OCI-LY1 (cell line): Measurements from ENCODE around the gene FOXA3.

Experiments used
- H2AFZ ChIP-seq: fragments of 200-600 bp; sonication (generic), shearing (Covaris generic); 2 replicates; pipeline ENCODE4 v1.6.0; 2014; ENCODE audit warnings: antibody characterized with exemption, mild to moderate bottlenecking, low read length
- H3F3A ChIP-seq: fragments of 200-600 bp; sonication (generic), shearing (Covaris generic); 2 replicates; pipeline ENCODE4 v1.6.0; 2014; ENCODE audit warnings: mild to moderate bottlenecking, antibody characterized with exemption, low read length, moderate library complexity; ENCODE audit not compliant: insufficient read depth
- H3K27ac ChIP-seq: fragments of 200-600 bp; sonication (generic); 2 replicates; pipeline ENCODE4 v1.5.1; 2014; ENCODE audit warnings: low read length, mixed run types, mild to moderate bottlenecking, low read depth; ENCODE audit not compliant: poor library complexity, severe bottlenecking
- H3K27me3 ChIP-seq: fragments of 200-600 bp; sonication (generic); 2 replicates; pipeline ENCODE4 v1.6.0; 2014; ENCODE audit warnings: antibody characterized with exemption, mild to moderate bottlenecking, low read length, moderate library complexity; ENCODE audit not compliant: insufficient read depth
- H3K36me3 ChIP-seq: fragments of 200-600 bp; sonication (generic); 2 replicates; pipeline ENCODE4 v1.6.1; 2014; ENCODE audit warnings: mild to moderate bottlenecking, antibody characterized with exemption, low read length, moderate library complexity, mixed read lengths; ENCODE audit not compliant: insufficient read depth
- H3K4me1 ChIP-seq: fragments of 200-600 bp; sonication (generic); 2 replicates; pipeline ENCODE4 v1.5.1; 2014; ENCODE audit warnings: mild to moderate bottlenecking, low read length, moderate library complexity; ENCODE audit not compliant: insufficient read depth, severe bottlenecking
- H3K4me2 ChIP-seq: fragments of 200-600 bp; sonication (generic), shearing (Covaris generic); 2 replicates; pipeline ENCODE4 v1.6.1; 2014; ENCODE audit warnings: low read length
- H3K4me3 ChIP-seq: fragments of 200-600 bp; sonication (generic); 2 replicates; pipeline ENCODE4 v1.5.1; 2014; ENCODE audit warnings: low read length, low read depth, mild to moderate bottlenecking, mixed read lengths; ENCODE audit not compliant: poor library complexity, severe bottlenecking
- H3K79me2 ChIP-seq: fragments of 200-600 bp; shearing (Covaris generic); 2 replicates; pipeline ENCODE4 v1.6.1; 2016; ENCODE audit warnings: mixed run types, low read length, mixed read lengths; ENCODE audit not compliant: insufficient read depth
- H3K9ac ChIP-seq: fragments of 200-600 bp; sonication (generic), shearing (Covaris generic); 2 replicates; pipeline ENCODE4 v1.6.1; 2014; ENCODE audit warnings: mild to moderate bottlenecking, low read length, mixed read lengths
- H3K9me2 ChIP-seq: fragments of 200-600 bp; sonication (generic), shearing (Covaris generic); 2 replicates; pipeline ENCODE4 v1.6.1; 2014; ENCODE audit warnings: low read depth, mild to moderate bottlenecking, low read length, mixed read lengths
- H3K9me3 ChIP-seq: fragments of 200-600 bp; shearing (Covaris generic); 2 replicates; pipeline ENCODE4 v1.6.1; 2014; ENCODE audit warnings: low read length, mixed read lengths
- H4K20me1 ChIP-seq: fragments of 200-600 bp; sonication (generic), shearing (Covaris generic); 2 replicates; pipeline ENCODE4 v1.6.0; 2016; ENCODE audit warnings: mild to moderate bottlenecking, low read length; ENCODE audit not compliant: insufficient read depth
- CTCF ChIP-seq: fragments of 200-600 bp; sonication (generic), shearing (Covaris generic); IDR thresholded peaks from 2 replicates; pipeline ENCODE4 v1.5.1; 2017; ENCODE audit warnings: mild to moderate bottlenecking, antibody characterized with exemption, low read length, moderate library complexity, mixed read lengths
- EZH2 ChIP-seq: fragments of 200-600 bp; sonication (generic), shearing (Covaris generic); IDR thresholded peaks from 2 replicates; pipeline ENCODE4 v1.8.0; 2017; ENCODE audit warnings: borderline replicate concordance, mixed run types, mild to moderate bottlenecking, antibody characterized with exemption, low read length, moderate library complexity, mixed read lengths

Gene FOXA3

GRCh38 chr19:45876161-45876410, 12.0 kb downstream of the FOXA3 start:
- Histone ChIP-seq H2AFZ (no peak overlapping the region), H3K9me3 (no peaks in the 10 kb centered on the region), H3K36me3 (no peaks in the 10 kb centered on the region), H3K4me2 (no peak overlapping the region), H3F3A (no peaks in the 10 kb centered on the region), H3K27me3 (peaks cover 4% of the 10 kb centered on the region; the same call in 1 of the 2 replicates), H3K79me2 (no peaks in the 10 kb centered on the region), H3K9ac (no peak overlapping the region), H4K20me1 (no peaks in the 10 kb centered on the region), H3K4me1 (peaks cover 3% of the 10 kb centered on the region), H3K27ac (no peak overlapping the region), H3K4me3 (no peak overlapping the region), H3K9me2 (no peaks in the 10 kb centered on the region)
- no peak for TF ChIP-seq EZH2
- no peak for TF ChIP-seq CTCF

- Histone ChIP-seq H3K79me2 (no peaks in the 10 kb centered on the region), H3K36me3 (no peaks in the 10 kb centered on the region), H3K27me3 (peaks cover 4% of the 10 kb centered on the region; the same call in 1 of the 2 replicates), H2AFZ (no peak overlapping the region), H3K4me2 (no peak overlapping the region), H3K9me2 (no peaks in the 10 kb centered on the region), H3K4me1 (peaks cover 3% of the 10 kb centered on the region), H4K20me1 (no peaks in the 10 kb centered on the region), H3K27ac (no peak overlapping the region), H3F3A (no peaks in the 10 kb centered on the region), H3K9ac (no peak overlapping the region), H3K9me3 (no peaks in the 10 kb centered on the region), H3K4me3 (no peak overlapping the region)
- TF ChIP-seq EZH2 (no peak), CTCF (no peak)
Measured at GRCh38 chr19:45876411-45877197, 12.5 kb downstream of the FOXA3 start.

- no peak overlapping the region for H3K4me2 ChIP-seq
- peaks cover 14% of the 10 kb centered on the region for H3K4me1 ChIP-seq
- H3K9ac ChIP-seq = no peak overlapping the region
Measured at GRCh38 chr19:45878043-45878794, 14.1 kb downstream of the FOXA3 start.

More at GRCh38 chr19:45878043-45878794, 14.1 kb downstream of the FOXA3 start:
- peaks cover 2% of the 10 kb centered on the region; the same call in 1 of the 2 replicates for H3K27me3 ChIP-seq
- H3K4me3 ChIP-seq = no peak overlapping the region
- no peaks in the 10 kb centered on the region for H3K9me3 ChIP-seq
- H2AFZ ChIP-seq = no peak overlapping the region
- no peaks in the 10 kb centered on the region for H4K20me1 ChIP-seq
- no peaks in the 10 kb centered on the region for H3K79me2 ChIP-seq
- H3F3A ChIP-seq = no peaks in the 10 kb centered on the region
- no peaks in the 10 kb centered on the region for H3K36me3 ChIP-seq
- no peak for TF ChIP-seq EZH2
- no peak for TF ChIP-seq CTCF
- H3K9me2 ChIP-seq = no peaks in the 10 kb centered on the region
- H3K27ac ChIP-seq = no peak overlapping the region
